ENCODE measurements around the gene LRPPRC. TPM values are rescaled to one million over a fixed set of nuclear protein-coding genes. Genes with fewer than 3 reads are reported as not detected.

The LRPPRC gene
- total and polyA plus RNA-seq, 2 donors (not counting 1 experiment from before 2014, with no cell fraction given), result 54.6 to 70.4 TPM

GRCh38 chr2:43854671-43855070 lies 141.1 kb downstream of the LRPPRC start:
- Histone ChIP-seq H3K4me3 (replicated peaks in 1 of 4; ENCODE audit: control extremely low read depth in 1 of 4, insufficient read depth in 1 of 4, low read depth in 3 of 4, low read length in 4 of 4) (no peak overlapping the region), H2AFZ (ENCODE audit: low read length) (no peak overlapping the region), H3K36me3 (ENCODE audit: control insufficient read depth, insufficient read depth, low read length) (no peaks in the 10 kb centered on the region), H3K79me2 (ENCODE audit: control insufficient read depth, insufficient read depth, low read length) (no peaks in the 10 kb centered on the region), H3K9ac (ENCODE audit: insufficient read depth, low read length) (no peak overlapping the region), H3K9me3 (ENCODE audit: control insufficient read depth, insufficient read depth, low read depth, low read length) (no peaks in the 10 kb centered on the region), H3K4me2 (ENCODE audit: extremely low read depth, insufficient read depth, low read length) (no peak overlapping the region), H3K27me3 (ENCODE audit: control insufficient read depth, insufficient read depth, low read length) (peaks cover 12% of the 10 kb centered on the region), H4K20me1 (ENCODE audit: control insufficient read depth, extremely low read depth, insufficient read depth, low read length) (peaks cover 2% of the 10 kb centered on the region), H3K4me1 (ENCODE audit: control insufficient read depth, extremely low read depth, insufficient read depth, low read length) (no peaks in the 10 kb centered on the region), H3K27ac (ENCODE audit: insufficient read depth, low read length) (no peak overlapping the region)
- TF ChIP-seq EZH2 (IDR thresholded peaks at IDR 0.05; ENCODE audit: low read length, missing control alignments), result no peak
- TF ChIP-seq, protein P1, sequence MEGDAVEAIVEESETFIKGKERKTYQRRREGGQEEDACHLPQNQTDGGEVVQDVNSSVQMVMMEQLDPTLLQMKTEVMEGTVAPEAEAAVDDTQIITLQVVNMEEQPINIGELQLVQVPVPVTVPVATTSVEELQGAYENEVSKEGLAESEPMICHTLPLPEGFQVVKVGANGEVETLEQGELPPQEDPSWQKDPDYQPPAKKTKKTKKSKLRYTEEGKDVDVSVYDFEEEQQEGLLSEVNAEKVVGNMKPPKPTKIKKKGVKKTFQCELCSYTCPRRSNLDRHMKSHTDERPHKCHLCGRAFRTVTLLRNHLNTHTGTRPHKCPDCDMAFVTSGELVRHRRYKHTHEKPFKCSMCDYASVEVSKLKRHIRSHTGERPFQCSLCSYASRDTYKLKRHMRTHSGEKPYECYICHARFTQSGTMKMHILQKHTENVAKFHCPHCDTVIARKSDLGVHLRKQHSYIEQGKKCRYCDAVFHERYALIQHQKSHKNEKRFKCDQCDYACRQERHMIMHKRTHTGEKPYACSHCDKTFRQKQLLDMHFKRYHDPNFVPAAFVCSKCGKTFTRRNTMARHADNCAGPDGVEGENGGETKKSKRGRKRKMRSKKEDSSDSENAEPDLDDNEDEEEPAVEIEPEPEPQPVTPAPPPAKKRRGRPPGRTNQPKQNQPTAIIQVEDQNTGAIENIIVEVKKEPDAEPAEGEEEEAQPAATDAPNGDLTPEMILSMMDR (conservative IDR thresholded peaks at IDR 0.05 in 1 of 2, IDR thresholded peaks at IDR 0.05 in 1 of 2; ENCODE audit: low read depth in 1 of 2, low read length in 2 of 2), result no peak
- no peak for DNase-seq (ENCODE audit: low read depth in 2 of 2)

DNA sequence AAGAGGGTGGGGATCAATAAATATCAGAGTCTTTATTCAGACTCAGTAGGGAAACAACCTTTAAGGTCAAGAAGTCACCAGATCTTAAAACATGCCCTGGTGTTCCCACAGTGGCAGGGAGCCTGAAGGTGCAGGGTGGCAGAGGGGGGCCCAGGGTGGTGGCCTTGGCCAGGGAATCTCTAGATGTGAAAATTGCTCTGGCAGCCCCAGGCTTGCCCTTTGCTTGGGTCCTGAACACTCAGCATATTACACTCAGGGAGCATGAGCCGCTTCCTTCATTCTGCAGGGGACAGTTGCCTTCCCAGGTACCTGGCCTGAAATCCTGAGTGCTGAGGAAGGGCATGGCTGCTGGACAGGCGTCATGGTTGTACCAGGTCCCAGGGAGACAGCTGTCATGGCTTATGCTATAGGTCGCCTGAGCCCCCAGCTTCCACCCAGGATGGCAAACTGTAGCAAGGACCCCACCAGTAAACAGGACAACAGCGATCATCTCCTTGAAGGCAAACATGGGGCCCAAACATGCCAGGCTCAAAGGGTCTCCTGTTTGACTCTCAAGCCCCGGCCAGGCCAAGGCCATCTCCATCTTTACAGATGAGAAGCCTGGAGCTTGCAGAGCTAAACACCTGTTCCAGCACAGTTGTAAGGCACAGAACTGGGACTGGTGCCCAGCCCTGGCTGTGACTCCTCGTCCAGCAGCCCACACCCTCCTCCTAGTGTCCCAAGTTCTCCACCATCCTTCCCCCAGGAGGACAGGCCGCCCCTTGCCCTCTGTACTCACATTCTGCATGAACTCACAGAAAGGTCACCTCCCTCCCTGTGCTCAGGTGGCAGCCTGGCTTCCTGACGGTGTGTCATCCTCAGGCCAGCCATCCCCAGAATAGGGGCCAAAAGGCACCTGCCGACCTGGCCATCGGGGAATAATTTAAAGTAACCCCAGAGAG lies 142.4 kb downstream of the LRPPRC start:
- Histone ChIP-seq H3K4me3 (replicated peaks in 1 of 4; ENCODE audit: control extremely low read depth in 1 of 4, insufficient read depth in 1 of 4, low read depth in 3 of 4, low read length in 4 of 4) (no peak overlapping the region), H3K79me2 (ENCODE audit: control insufficient read depth, insufficient read depth, low read length) (no peaks in the 10 kb centered on the region), H4K20me1 (ENCODE audit: control insufficient read depth, extremely low read depth, insufficient read depth, low read length) (peaks cover 2% of the 10 kb centered on the region), H3K4me2 (ENCODE audit: extremely low read depth, insufficient read depth, low read length) (no peak overlapping the region), H3K27ac (ENCODE audit: insufficient read depth, low read length) (no peak overlapping the region), H3K36me3 (ENCODE audit: control insufficient read depth, insufficient read depth, low read length) (no peaks in the 10 kb centered on the region), H3K4me1 (ENCODE audit: control insufficient read depth, extremely low read depth, insufficient read depth, low read length) (no peaks in the 10 kb centered on the region), H3K9ac (ENCODE audit: insufficient read depth, low read length) (no peak overlapping the region), H2AFZ (ENCODE audit: low read length) (no peak overlapping the region), H3K9me3 (ENCODE audit: control insufficient read depth, insufficient read depth, low read depth, low read length) (no peaks in the 10 kb centered on the region), H3K27me3 (ENCODE audit: control insufficient read depth, insufficient read depth, low read length) (peaks cover 12% of the 10 kb centered on the region)
- no peak for TF ChIP-seq EZH2 (IDR thresholded peaks at IDR 0.05; ENCODE audit: low read length, missing control alignments)
- TF ChIP-seq, protein P1 (conservative IDR thresholded peaks at IDR 0.05 in 1 of 2, IDR thresholded peaks at IDR 0.05 in 1 of 2; ENCODE audit: low read depth in 1 of 2, low read length in 2 of 2), result no peak
- no peak for DNase-seq (ENCODE audit: low read depth in 2 of 2)

DNA sequence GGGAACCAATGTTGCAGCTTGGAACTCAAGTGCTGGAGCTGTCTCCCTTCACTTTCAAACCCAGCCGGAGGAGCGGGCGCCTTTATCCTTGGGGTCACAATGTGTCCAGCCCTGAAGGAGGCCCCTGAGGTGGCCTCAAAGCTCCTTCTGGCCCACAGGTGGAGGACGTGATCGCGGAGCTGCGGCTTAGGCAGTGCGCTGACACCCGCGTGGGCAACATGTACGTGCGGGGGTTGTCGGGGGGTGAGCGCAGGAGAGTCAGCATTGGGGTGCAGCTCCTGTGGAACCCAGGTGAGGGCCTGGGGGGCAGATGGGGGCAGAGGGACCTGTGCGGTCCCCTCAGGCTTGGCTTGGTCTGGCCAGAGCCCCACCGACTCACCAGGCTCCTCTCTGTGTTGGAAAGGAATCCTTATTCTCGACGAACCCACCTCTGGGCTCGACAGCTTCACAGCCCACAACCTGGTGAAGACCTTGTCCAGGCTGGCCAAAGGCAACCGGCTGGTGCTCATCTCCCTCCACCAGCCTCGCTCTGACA lies 143.5 kb downstream of the LRPPRC start:
- DNase-seq (ENCODE audit: low read depth in 2 of 2), result no peak
- Histone ChIP-seq H3K9ac (ENCODE audit: insufficient read depth, low read length) (no peak overlapping the region), H3K79me2 (ENCODE audit: control insufficient read depth, insufficient read depth, low read length) (no peaks in the 10 kb centered on the region)

More for the DNA sequence above, 143.5 kb downstream of the LRPPRC start:
- Histone ChIP-seq H3K27me3 (ENCODE audit: control insufficient read depth, insufficient read depth, low read length) (peaks cover 12% of the 10 kb centered on the region), H3K36me3 (ENCODE audit: control insufficient read depth, insufficient read depth, low read length) (no peaks in the 10 kb centered on the region), H3K9me3 (ENCODE audit: control insufficient read depth, insufficient read depth, low read depth, low read length) (no peaks in the 10 kb centered on the region), H3K27ac (ENCODE audit: insufficient read depth, low read length) (no peak overlapping the region), H2AFZ (ENCODE audit: low read length) (no peak overlapping the region), H3K4me1 (ENCODE audit: control insufficient read depth, extremely low read depth, insufficient read depth, low read length) (no peaks in the 10 kb centered on the region), H3K4me3 (replicated peaks in 1 of 4; ENCODE audit: control extremely low read depth in 1 of 4, insufficient read depth in 1 of 4, low read depth in 3 of 4, low read length in 4 of 4) (no peak overlapping the region), H3K4me2 (ENCODE audit: extremely low read depth, insufficient read depth, low read length) (no peak overlapping the region), H4K20me1 (ENCODE audit: control insufficient read depth, extremely low read depth, insufficient read depth, low read length) (peaks cover 2% of the 10 kb centered on the region)
- no peak for TF ChIP-seq EZH2 (IDR thresholded peaks at IDR 0.05; ENCODE audit: low read length, missing control alignments)
- TF ChIP-seq, protein P1 (conservative IDR thresholded peaks at IDR 0.05 in 1 of 2, IDR thresholded peaks at IDR 0.05 in 1 of 2; ENCODE audit: low read depth in 1 of 2, low read length in 2 of 2), result no peak
